ENCODE measurements around the gene TLX1.

GRCh38 chr10:101087965-101088364 lies 43.1 kb upstream of the TLX1 start:
- TF ChIP-seq NR2F2 (IDR thresholded peaks at IDR 0.05) = no peak
- TF ChIP-seq MAX (IDR thresholded peaks at IDR 0.05) = no peak
- TF ChIP-seq CTCF (IDR thresholded peaks at IDR 0.05; ENCODE audit: low read depth, low read length, missing input control) = no peak
- no peak for TF ChIP-seq TAF1 (conservative IDR thresholded peaks at IDR 0.05)
- no peak for TF ChIP-seq GABPA (IDR thresholded peaks at IDR 0.05 in 1 of 2, conservative IDR thresholded peaks at IDR 0.05 in 1 of 2)
- no peak for TF ChIP-seq JUND (IDR thresholded peaks at IDR 0.05)
- no peak for TF ChIP-seq REST (IDR thresholded peaks at IDR 0.05)
